Neural progenitor cell (in vitro differentiated cells): ENCODE results near the gene SEMA3B. TPM values are rescaled to one million over a fixed set of nuclear protein-coding genes. Genes with fewer than 3 reads are reported as not detected.
A peak's percentile ranks its signal among the peaks of the same experiment; 100 is the strongest.
"Not testable (repeated sequence)": the region's sequence is repeated elsewhere in the genome, so short reads cannot be mapped to it uniquely, and the experiment has no call there.

Experiments used
- DNase-seq: peaks from one replicate; pipeline ENCODE4 v3.0.0-alpha.2; 2016; ENCODE audit warnings: low spot score
- H2AFZ ChIP-seq: fragments of 200-600 bp; sonication (generic); replicated peaks from 2 replicates; pipeline ENCODE4 v1.6.1; 2016; ENCODE audit warnings: antibody characterized with exemption
- H3F3A ChIP-seq: fragments of 200-600 bp; sonication (generic); 2 replicates; pipeline ENCODE4 v1.6.1; 2016; ENCODE audit warnings: antibody characterized with exemption, low read depth
- H3K27ac ChIP-seq: fragments of 200-600 bp; sonication (generic); 2 replicates; pipeline ENCODE4 v1.5.1; 2016; ENCODE audit warnings: mild to moderate bottlenecking
- H3K27me3 ChIP-seq: fragments of 200-600 bp; sonication (generic); 2 replicates; pipeline ENCODE4 v1.6.1; 2016; ENCODE audit warnings: mild to moderate bottlenecking, moderate library complexity
- H3K36me3 ChIP-seq: fragments of 200-600 bp; sonication (generic); 2 replicates; pipeline ENCODE4 v1.5.1; 2016
- H3K4me1 ChIP-seq: fragments of 200-600 bp; sonication (generic); 2 replicates; pipeline ENCODE4 v1.6.1; 2016; ENCODE audit warnings: mixed run types
- H3K4me2 ChIP-seq: fragments of 200-600 bp; sonication (generic); 2 replicates; pipeline ENCODE4 v1.6.1; 2016
- H3K4me3 ChIP-seq: fragments of 200-600 bp; sonication (generic); 2 replicates; pipeline ENCODE4 v1.5.1; 2016
- H3K79me2 ChIP-seq: fragments of 200-600 bp; sonication (generic); 2 replicates; pipeline ENCODE4 v1.6.1; 2016; ENCODE audit warnings: low read depth
- H3K9ac ChIP-seq: fragments of 200-600 bp; sonication (generic); 2 replicates; pipeline ENCODE4 v1.6.1; 2016
- H3K9me3 ChIP-seq: fragments of 200-600 bp; sonication (generic); 2 replicates; pipeline ENCODE4 v1.5.1; 2016; ENCODE audit warnings: low read depth
- H4K20me1 ChIP-seq: fragments of 200-600 bp; sonication (generic); 2 replicates; pipeline ENCODE4 v1.6.1; 2016; ENCODE audit warnings: low read depth
- H3K27ac Mint-ChIP-seq: 3 replicates; pipeline ENCODE4 v1.8.0; 2021; ENCODE audit warnings: mixed read lengths
- H3K27me3 Mint-ChIP-seq: 2 replicates; pipeline ENCODE4 v1.8.0; 2022; ENCODE audit warnings: low read depth, mild to moderate bottlenecking, inconsistent platforms, moderate library complexity, mixed read lengths; ENCODE audit not compliant: insufficient read depth
- H3K36me3 Mint-ChIP-seq: 3 replicates; pipeline ENCODE4 v1.8.0; 2021; ENCODE audit warnings: mixed read lengths
- H3K4me1 Mint-ChIP-seq: 3 replicates; pipeline ENCODE4 v1.8.0; 2021; ENCODE audit warnings: mixed read lengths
- H3K4me3 Mint-ChIP-seq: 3 replicates; pipeline ENCODE4 v1.8.0; 2021; ENCODE audit warnings: mild to moderate bottlenecking, moderate library complexity, mixed read lengths
- H3K9me3 Mint-ChIP-seq: 3 replicates; pipeline ENCODE4 v1.8.0; 2020; ENCODE audit warnings: mixed read lengths
- CTCF ChIP-seq: fragments of 200-600 bp; sonication (generic); IDR thresholded peaks from 2 replicates; pipeline ENCODE4 v1.5.1; 2017; ENCODE audit warnings: antibody characterized with exemption, mild to moderate bottlenecking
- EZH2 ChIP-seq: fragments of 200-600 bp; sonication (generic); IDR thresholded peaks from 2 replicates; pipeline ENCODE4 v1.6.1; 2017; ENCODE audit warnings: antibody characterized with exemption, mild to moderate bottlenecking, moderate library complexity
- EZH2phosphoT487 ChIP-seq: fragments of 200-600 bp; sonication (generic); IDR thresholded peaks from 2 replicates; pipeline ENCODE4 v1.6.1; 2017; ENCODE audit warnings: antibody characterized with exemption
- total RNA-seq: library from RNA; depleted of rRNA; stranded (reverse); fragments of >200 nt; gene quantifications from 2 replicates; pipeline ENCODE4 v1.2.3, GENCODE V29; 2015; ENCODE audit warnings: low replicate concordance

The SEMA3B gene
- total RNA-seq, 1 donor from 2014 or later, result 0.80 TPM

GRCh38 chr3:50303013-50303815, 34.3 kb downstream of the SEMA3B start, which contains the start of gene HYAL1:
TSS of gene HYAL1 (minus strand) at chr3:50303574. CDS start at chr3:50302956, 618 bp downstream.
- no peak within 1 kb of the TSS for H2AFZ ChIP-seq
- peaks cover 13% of the 10 kb centered on the region for H3K4me1 ChIP-seq
- Mint-ChIP-seq H3K27me3 (peaks cover 10% of the 10 kb centered on the region), H3K4me3 (no peak within 1 kb of the TSS), H3K4me1 (peaks cover 22% of the 10 kb centered on the region), H3K9me3 (peaks cover 14% of the 10 kb centered on the region), H3K36me3 (peaks cover 3% of the 10 kb centered on the region), H3K27ac (no peak within 1 kb of the TSS)
- TF ChIP-seq CTCF, result peak; percentile 17
- TF ChIP-seq EZH2, result no peak
- TF ChIP-seq EZH2phosphoT487, result no peak
- no peaks in the 10 kb centered on the region for H3K79me2 ChIP-seq
- H3K36me3 ChIP-seq, result no peaks in the 10 kb centered on the region
- peaks cover 5% of the 10 kb centered on the region for H3F3A ChIP-seq
- no peaks in the 10 kb centered on the region for H3K27me3 ChIP-seq
- no peak within 1 kb of the TSS for H3K9ac ChIP-seq
- peaks cover 8% of the 10 kb centered on the region for H3K9me3 ChIP-seq
- no peak within 1 kb of the TSS for H3K4me2 ChIP-seq
- peak within 1 kb of the TSS; percentile 37 for H3K27ac ChIP-seq
- peak; percentile 69 for DNase-seq
- peaks cover 6% of the 10 kb centered on the region for H4K20me1 ChIP-seq
- H3K4me3 ChIP-seq, result no peak within 1 kb of the TSS

GRCh38 chr3:50304601-50305000, 35.7 kb downstream of the SEMA3B start:
- DNase-seq, result peak; percentile 1
- H3K4me3 ChIP-seq, result no peak overlapping the region
- H2AFZ ChIP-seq, result no peak overlapping the region
- no peaks in the 10 kb centered on the region for H3K36me3 ChIP-seq
- no peak for TF ChIP-seq EZH2phosphoT487
- TF ChIP-seq CTCF, result no peak
- TF ChIP-seq EZH2, result no peak
- H3K79me2 ChIP-seq, result no peaks in the 10 kb centered on the region
- H3K36me3 Mint-ChIP-seq, result peaks cover 5% of the 10 kb centered on the region
- no peak overlapping the region for H3K27ac Mint-ChIP-seq
- peaks cover 8% of the 10 kb centered on the region for H3K4me1 ChIP-seq
- peaks cover 10% of the 10 kb centered on the region for H3K27me3 Mint-ChIP-seq
- H3K4me1 Mint-ChIP-seq, result peaks cover 16% of the 10 kb centered on the region
- H3K9me3 ChIP-seq, result peaks cover 20% of the 10 kb centered on the region
- peaks cover 25% of the 10 kb centered on the region for H3K9me3 Mint-ChIP-seq
- H3K4me3 Mint-ChIP-seq, result no peak overlapping the region
- H3K27ac ChIP-seq, result no peak overlapping the region
- peaks cover 10% of the 10 kb centered on the region for H3F3A ChIP-seq
- no peak overlapping the region for H3K9ac ChIP-seq
- no peaks in the 10 kb centered on the region for H3K27me3 ChIP-seq
- no peak overlapping the region for H3K4me2 ChIP-seq
- H4K20me1 ChIP-seq, result no peaks in the 10 kb centered on the region

GRCh38 chr3:50312041-50312440, 43.1 kb downstream of the SEMA3B start:
- not testable (repeated sequence) for H3K27ac ChIP-seq, H3K27me3 ChIP-seq, H3K36me3 ChIP-seq, H3K4me3 Mint-ChIP-seq, H3K4me3 ChIP-seq, H3K27ac Mint-ChIP-seq, DNase-seq, H2AFZ ChIP-seq, H3K4me2 ChIP-seq, H3K9ac ChIP-seq, H4K20me1 ChIP-seq, H3K4me1 Mint-ChIP-seq, H3F3A ChIP-seq, H3K79me2 ChIP-seq, H3K4me1 ChIP-seq, H3K27me3 Mint-ChIP-seq
- H3K9me3 ChIP-seq, result peaks cover 23% of the 10 kb centered on the region
- peaks cover 29% of the 10 kb centered on the region for H3K36me3 Mint-ChIP-seq
- H3K9me3 Mint-ChIP-seq, result peaks cover 19% of the 10 kb centered on the region

GRCh38 chr3:50314342-50314741, 45.4 kb downstream of the SEMA3B start:
- Mint-ChIP-seq H3K9me3 (peaks cover 11% of the 10 kb centered on the region), H3K27ac (no peak overlapping the region), H3K4me1 (peaks cover 12% of the 10 kb centered on the region), H3K4me3 (no peak overlapping the region), H3K27me3 (peaks cover 3% of the 10 kb centered on the region), H3K36me3 (peaks cover 43% of the 10 kb centered on the region)
- peaks cover 7% of the 10 kb centered on the region for H3K4me1 ChIP-seq
- DNase-seq, result no peak
- H3K27me3 ChIP-seq, result no peaks in the 10 kb centered on the region
- TF ChIP-seq EZH2phosphoT487 (no peak), CTCF (no peak), EZH2 (no peak)
- H3F3A ChIP-seq, result no peaks in the 10 kb centered on the region
- H3K9me3 ChIP-seq, result peaks cover 6% of the 10 kb centered on the region
- H3K4me2 ChIP-seq, result no peak overlapping the region
- H3K36me3 ChIP-seq, result no peaks in the 10 kb centered on the region
- peaks cover 21% of the 10 kb centered on the region for H4K20me1 ChIP-seq
- H3K9ac ChIP-seq, result no peak overlapping the region
- no peak overlapping the region for H2AFZ ChIP-seq
- no peak overlapping the region for H3K4me3 ChIP-seq
- H3K79me2 ChIP-seq, result peaks cover 22% of the 10 kb centered on the region
- H3K27ac ChIP-seq, result no peak overlapping the region
